Measurements from ENCODE around the gene APBA1.

APBA1 gene

DNA sequence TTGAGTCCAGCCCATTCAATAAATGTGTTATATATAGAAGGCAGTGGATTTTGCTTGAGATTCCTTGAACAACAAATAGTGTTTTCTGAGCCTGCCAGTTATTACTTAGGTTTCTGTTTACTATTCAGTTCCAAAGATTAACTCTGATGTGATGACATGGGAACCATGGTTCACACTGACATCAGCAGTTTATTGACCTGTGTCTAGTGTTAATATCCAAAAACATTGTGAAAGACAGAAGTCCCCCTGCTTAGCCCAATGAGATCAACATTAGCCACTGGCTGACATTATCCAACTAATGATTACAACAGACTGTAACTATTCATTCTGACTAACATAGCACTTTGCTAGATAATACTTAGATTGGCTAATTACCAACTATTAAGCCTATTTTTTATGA is 14.9 kb downstream of the APBA1 start:
- DNase-seq (ENCODE audit: low spot score), result no peak

DNA sequence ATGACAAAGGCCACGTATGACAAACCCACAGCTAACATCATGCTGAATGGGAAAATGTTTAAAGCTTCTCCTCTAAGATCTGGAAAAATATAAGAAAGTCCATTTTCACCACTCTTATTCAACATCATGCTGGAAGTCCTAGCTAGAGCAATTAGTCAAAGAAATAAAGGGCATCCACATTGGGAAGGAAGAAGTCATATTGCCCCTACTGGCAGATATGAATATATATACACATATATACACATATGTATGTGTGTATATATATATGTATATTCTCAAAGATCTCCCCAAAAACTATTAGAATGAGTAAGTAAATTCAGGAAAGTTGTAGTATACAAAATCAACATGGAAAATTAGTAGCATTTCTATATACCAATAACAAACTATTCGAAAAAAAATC is 17.1 kb downstream of the APBA1 start:
- DNase-seq (ENCODE audit: low spot score), result no peak

DNA sequence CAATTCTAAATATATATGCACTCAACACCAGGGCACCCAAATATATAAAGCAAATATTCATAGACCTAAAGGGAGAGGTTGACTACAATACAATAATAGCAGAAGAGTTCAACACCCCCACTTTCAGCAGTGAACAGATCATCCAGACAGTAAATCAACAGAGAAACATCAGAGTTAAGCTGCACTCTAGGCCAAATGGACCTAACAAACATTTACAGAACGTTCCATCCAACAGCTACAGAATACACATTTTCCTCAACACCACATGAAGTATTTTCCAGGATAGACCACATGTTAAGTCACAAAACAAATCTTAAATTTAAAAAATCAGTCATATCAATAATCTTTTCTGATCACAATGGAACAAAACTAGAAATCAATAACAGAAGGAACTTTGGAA is 18.9 kb downstream of the APBA1 start:
- no peak for DNase-seq (ENCODE audit: low spot score)

DNA sequence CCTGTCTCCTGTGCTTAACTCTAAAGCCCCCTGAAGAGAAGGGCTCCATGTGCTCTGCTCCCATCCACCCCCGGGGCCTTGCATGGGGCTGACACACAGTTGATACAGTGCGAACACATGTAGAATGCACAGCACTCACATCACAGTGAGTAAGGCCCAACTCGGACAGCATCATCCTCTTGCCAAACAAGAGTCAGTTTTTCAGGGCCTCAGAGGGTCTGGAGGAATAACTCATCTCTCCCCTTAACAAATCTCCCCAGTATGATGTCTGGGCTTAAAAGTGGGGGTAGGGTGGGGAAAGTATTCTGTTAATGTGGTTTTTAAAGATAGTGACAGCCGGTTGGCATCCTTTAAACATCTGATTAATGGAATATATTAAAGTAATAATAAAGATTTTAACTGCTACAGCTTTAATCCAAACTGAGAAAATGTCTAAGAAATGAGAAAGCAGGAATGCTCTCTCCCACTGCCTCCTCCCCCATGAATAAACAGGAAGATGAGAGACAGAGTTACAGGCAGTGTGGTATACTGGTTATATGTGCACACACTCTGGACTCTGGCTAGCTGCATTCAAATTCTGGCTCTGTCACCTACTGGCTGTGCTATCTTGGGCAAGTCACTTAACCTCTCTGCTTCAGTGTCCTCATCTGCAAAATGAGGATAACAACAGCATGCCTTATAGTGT is 22.5 kb downstream of the APBA1 start:
- DNase-seq (ENCODE audit: low spot score), result no peak

DNA sequence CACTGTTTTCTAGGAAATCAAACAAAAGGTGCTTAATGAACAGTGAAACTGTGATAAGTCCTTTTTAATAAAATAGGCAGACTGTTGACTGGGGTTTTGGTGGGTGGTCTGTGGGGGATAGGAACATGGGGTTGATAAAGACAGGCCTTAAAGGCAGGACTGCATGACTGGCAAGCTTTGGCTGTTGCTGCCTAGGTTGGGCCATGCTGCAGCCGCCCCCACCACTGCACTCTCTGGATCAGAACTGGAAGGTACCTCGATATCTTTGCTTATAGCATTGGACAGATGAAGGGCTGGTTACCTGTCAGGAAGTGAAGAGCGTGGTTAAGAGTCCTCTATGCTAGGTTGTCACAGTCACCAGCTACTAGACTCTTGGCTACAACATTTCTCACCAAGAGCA is 24.4 kb downstream of the APBA1 start:
- DNase-seq (ENCODE audit: low spot score), result no peak

DNA sequence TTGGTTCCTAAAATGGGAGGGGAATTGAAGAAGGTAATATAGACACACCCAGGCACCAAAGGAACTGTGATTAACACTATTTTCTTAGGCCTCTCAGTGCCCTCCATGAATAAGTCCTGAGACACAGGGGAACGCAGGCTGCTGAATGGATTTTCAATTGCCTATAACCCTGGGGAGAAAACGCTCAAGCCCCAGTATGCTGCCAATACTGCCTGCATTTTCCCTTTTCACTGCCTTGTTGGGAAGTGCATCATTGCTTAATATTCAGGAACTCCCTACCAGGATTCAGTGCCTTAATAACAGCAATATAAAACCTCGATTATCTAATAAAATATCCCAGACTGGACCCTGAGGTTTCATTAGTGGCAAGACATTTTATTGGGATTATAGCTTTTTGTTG is 25.4 kb downstream of the APBA1 start:
- DNase-seq (ENCODE audit: low spot score), result no peak

DNA sequence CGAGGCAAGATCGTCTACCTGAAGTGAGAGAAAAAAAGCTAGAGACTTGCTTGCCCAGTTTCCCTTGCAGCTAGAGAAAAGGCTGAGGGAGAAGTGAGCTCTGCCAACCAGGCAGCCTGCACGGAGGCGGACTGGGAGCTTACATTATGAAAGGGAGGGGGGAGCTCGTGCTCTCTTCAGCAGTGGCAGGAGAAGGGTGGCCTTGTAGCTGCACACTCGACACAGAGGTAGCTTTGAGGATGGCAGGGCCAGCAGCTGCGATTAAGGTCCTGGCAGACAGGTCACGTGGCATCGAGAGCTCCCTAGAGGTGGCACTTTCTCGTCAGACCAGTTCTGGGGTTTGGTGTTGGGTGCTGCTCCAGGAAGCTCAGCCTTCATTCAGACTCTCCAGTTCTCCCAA is 26.7 kb downstream of the APBA1 start:
- no peak for DNase-seq (ENCODE audit: low spot score)

DNA sequence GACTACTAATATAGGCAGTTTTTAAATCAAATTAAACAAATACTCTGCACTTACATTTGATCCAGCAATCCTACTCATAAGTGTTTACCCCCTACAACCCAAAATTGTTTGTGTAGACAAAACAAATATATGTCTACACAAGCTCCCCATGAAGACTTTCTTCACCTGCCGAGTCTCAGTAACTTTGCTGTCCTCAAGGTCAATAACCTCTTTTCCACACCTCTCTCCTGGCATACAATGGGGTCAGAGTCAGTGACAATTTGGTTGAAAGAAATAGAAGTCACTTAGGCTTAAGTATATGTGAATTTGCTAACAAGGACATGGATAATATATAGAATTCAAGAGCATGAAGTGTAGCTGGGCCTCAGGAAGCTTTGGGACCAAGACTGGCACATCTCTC is 29.1 kb downstream of the APBA1 start:
- DNase-seq (ENCODE audit: low spot score), result no peak

DNA sequence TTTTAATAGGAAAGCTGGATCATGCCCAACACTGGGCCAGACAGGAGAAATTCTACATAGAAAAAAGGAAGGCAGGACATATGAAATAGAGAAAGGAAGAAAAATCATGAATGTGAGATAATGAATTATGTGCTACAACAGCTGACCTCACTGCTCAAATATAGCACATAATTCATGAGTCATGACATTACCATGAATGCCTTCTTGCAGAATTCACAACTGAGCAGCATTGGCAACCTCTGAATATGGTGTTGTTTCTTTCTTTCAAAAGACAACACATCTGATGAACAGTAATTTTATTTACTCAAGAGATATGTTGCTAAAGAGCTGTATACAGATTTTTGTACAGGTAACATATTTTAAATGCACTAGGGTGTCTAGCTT is 34.4 kb downstream of the APBA1 start:
- DNase-seq (ENCODE audit: low spot score), result no peak

DNA sequence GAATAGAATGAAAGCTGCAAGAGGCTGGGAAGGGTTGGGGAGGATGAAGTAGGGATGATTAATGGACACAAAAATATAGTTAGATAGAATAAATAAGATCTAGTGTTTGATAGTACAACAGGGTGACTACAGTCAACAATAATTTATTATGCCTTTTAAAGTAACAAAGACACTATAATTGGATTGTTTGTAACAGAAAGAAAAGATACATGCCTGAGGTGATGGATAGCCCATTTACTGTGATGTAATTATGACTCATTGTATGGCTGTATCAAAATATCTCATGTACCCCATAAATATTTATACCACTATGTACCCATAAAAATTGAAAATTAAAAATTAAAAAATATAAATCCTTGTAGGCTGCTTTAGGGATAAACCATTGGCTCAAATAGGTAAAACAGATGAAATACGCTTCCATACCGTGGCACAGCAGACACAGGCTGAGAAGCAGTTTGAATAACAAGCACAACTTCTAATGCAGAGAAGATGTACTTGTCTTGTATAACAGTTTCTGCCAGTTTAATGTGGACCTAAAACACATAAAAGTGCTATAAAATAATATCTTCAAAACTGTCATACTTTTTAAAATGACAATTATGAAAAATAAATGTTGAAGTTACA is 34.9 kb downstream of the APBA1 start:
- no peak for DNase-seq (ENCODE audit: low spot score)

DNA sequence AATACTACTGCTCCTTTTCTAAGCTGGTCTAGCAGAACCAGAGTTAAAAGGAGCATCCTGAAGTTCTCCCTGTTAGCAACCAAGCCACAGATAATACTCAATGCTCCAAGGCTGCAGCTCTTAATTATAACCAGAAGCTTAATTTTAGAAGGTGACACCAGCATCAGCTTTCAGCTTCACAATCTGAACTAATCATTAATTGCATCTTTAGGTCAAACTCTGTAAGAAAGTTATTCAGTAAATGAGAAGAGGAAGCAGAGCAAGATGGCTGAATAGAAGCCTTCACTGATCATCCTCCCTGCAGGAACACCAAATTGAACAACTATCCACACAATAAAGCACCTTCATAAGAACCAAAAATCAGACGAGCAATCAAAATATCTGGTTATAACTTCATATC is 38.5 kb downstream of the APBA1 start:
- DNase-seq (ENCODE audit: low spot score), result no peak

DNA sequence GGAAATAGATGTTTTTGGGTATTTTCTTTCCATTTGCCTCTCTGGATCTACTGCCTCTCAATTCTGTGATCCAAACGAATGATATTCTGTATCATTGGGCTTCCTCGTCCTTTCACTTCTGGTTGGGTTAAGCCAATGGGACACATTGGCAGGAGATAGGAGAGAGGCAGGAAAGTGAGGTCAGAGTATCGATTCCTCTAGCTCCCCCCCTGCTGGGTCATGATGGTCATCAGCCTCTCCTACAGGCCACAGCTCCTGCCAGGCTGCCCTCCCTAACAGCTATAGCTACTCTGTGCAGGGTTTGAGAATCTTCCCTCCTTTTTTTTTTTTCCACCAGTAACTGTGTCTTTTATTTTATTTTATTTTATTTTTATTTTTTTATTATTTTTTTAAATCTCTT is 39.4 kb downstream of the APBA1 start:
- DNase-seq (ENCODE audit: low spot score), result no peak

DNA sequence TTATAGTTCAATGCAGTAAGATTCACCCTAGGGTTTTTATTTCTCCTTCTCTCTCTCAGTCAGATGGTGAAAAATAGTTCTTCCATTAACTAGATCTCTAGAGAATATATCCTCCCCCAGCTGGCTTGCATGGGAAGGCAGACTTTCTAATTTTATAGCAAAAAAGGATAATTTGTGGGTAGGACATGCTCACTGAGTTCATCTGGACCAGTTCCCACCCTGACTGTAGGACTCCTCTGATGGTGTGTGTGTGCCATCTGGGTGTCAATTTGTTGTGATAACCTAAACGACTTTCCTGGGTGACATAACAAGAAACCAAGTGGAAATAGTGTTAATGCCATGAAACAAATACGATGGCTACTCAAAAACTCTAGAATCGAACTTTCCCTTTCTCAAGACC is 44.9 kb downstream of the APBA1 start:
- no peak for DNase-seq (ENCODE audit: low spot score)

DNA sequence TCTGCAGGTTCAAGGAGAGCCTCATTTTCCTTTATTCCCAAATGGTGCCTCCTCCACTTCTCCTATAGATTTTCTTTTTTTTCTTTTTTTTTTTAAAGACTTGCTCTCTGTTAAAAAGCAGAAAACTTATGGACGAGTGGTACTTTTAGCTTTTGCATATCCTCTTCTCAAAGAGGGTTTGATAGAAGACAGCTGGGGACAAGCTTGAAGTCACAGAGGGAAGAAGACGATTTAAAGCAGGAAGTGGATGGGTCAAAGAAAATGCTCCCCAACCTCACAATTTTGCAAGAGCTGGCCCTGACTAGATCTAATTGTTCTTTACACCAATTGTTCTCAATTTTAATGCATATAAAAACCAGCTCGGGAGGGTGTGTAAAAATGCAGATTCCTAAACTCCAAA is 48.9 kb downstream of the APBA1 start:
- no peak for DNase-seq (ENCODE audit: low spot score)

DNA sequence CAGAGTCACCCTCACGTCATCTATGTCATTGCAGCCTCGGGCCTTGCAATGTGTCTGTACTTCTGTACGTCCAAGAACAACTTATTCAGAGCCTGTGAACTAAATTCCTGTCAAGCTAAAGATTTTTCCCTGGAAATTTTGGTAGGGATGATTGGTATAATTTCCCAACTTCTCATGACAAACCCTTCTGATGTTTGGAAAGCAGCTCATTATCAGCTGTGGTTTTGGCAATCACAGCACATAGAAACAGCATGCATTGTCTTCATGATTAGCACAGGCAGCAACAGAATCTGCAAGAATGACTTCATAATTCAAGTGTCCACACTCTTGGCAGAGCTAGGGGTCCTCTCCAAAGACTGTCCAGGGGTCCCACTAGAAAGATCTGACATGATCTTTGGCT is 49.5 kb downstream of the APBA1 start:
- DNase-seq (ENCODE audit: low spot score), result no peak

DNA sequence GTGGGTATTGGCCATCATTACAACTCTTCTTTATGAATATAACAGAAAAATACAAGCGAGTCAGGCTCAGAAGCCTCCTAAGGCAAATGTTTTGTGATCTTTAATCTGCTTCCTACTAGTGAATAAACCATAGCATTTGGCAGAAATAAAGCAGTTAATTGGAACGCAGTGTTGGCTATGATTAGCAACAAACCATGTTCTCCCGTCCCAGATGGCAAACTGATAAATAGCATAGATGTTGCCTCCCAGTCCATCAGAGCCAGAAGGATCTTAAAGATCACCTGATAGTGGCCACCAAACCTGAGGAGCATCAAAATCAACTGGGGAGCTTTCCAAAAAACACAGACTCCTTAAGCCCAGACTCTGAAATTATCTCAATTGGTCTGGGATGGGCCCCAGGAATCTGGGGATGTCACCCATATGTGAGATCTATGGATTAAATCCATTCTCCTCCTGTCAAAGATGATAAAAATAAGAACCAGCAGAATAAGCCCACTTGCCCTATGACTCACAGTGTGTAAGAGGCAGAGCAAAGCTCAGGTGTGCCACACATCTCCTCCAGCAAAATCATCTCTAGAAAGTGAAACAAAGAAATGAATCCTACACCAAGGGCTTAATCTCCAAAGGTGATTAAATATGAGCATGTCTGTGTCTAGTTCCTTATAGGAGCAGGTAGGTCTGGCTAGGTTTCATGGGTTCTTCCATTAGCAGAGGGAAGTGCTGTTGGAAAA is 50.3 kb downstream of the APBA1 start:
- DNase-seq (ENCODE audit: low spot score), result no peak

DNA sequence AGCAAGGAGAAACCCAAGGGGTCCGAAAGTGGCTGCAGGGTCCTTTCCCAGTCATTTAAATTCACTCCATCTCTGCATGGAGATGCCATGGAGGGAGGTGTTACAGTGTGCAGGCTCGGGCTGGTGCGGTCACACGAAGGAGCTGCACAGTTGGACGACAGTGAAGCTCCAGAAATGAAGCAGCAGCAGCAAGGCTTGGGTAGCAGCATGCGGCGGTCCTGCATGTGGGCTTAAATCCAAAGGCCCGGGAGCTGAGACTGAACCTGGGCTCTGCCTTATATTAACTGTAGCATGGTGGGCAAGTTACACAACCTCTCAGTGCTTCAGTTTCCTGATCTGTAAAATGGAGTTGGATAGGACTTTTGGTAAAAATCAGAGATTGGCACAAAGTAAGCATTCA is 51.4 kb downstream of the APBA1 start:
- DNase-seq (ENCODE audit: low spot score), result no peak

DNA sequence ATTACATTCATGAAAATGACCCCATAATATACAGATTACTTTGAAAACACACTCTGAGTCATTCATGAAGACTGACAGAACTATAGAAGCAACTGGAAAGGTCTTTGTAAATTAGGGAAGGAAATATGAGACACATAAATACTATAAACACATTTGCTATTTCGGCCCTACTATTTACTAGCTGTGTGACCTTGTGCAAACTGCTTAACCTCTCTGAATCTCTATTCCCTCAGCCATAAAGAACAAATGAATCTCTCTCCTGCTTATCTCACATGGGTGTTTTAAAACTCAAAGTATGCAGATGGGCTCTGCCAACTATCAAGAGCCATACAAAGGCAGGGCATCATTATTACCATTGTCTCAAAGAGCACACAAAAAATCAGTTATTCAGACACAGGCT is 52.9 kb downstream of the APBA1 start:
- no peak for DNase-seq (ENCODE audit: low spot score)

DNA sequence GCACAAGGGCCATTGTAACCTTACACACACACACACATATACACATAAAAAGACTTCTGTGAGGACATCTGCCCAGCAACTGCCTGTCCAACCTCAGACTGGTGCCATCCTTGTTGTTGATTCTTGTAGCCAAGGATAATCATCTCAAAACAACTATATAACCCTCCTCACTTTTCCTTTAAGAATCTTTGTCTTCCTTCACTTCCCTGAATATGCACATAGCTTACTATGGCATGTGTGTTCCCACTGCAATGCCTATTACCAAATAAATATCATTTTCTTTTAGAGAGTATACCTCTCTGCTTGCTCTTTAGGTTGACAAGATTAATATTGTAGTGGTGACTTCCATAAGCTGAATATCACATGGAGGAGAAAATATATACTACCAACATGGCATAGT is 55.2 kb downstream of the APBA1 start:
- no peak for DNase-seq (ENCODE audit: low spot score)

DNA sequence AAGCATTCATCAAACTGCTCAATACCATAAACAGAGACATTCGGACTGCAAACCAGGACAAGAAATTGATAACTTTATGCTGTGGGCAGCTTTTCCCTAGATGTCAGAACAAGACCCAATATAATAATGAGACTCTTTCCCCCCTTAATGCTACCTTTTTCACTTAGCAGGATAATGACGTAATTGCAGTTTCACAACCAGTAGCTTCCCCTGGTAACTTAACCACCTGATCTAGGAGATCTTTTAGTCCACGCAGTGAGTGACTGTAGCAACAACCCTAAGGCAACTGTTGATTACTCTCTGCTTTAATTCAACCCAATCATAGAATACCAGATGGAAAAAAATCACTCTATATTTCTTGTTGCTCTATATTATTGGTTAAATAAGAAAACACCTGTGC is 56.3 kb downstream of the APBA1 start:
- no peak for DNase-seq (ENCODE audit: low spot score)

DNA sequence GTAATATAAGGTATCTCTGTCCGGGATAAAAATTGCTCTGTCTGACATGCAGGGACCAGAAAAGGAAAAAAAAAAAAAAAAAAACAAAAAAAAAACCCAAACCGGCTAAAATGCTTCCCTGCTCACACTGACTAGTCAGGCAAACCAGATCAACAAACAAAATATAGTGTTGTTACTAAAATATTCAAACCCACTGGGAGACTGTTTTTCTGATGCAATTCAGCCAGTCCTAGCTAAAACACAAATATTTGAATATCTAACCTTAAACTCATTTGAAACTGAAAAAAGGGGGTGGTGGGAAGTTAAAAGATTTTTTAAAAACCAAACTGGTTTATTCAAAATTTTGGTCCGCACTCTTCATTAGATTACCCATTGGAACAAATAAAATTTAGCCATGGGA is 61.0 kb downstream of the APBA1 start:
- DNase-seq (ENCODE audit: low spot score), result no peak

DNA sequence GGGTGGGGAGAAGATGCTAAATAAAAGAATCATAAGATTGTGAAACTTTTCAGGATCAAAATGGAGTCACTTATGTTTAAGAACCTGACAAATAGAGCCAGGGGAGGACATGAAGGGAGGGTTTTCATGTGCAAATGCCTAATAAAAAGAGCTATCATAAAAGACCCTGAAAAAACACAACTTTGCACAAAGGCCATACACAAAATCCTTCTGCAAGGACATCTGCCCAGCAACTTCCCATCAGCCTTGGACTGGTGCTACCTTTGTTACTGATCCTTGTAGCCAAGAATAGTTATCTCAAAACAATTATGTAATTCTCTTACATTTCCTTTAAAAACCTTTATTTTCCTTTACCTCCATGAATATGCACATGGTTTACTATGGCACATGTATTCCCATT is 63.0 kb downstream of the APBA1 start:
- DNase-seq (ENCODE audit: low spot score), result no peak

DNA sequence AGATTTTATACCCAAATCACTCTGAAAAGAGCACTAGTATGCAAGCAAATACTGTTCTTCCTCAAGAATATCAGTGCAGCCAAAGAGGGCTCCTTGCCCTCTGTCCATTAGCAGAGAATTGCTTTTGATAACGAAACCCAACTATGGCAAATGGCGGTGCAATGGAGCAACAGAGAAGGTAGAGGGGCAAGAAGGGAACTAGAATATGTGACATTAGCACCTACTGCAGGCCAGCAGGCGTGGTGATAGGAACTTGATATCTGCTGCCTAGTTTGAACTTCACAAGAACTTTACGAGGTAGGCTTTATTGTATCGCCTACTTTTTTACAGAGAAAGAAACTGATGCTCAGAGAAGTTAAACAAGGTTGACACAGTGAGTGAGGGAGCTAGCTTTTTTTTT is 66.1 kb downstream of the APBA1 start:
- no peak for DNase-seq (ENCODE audit: low spot score)

DNA sequence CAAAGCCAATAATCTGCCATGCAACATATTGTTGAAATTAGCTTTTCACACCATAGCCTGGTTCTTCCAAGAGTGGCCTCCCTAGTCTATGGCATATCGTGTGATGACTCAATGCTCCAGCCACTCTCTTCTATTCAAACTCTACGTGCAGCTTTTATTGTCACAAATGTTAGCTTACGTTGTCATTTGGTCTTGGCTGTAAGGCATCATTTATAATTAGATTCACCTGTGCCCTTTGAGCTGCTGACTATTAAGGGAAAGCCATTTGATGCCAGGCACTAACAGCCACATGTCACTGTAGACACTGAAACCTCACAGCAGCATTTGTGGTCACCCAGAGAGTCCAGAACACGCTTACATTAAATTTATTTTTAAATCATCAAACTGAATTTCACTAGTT is 66.8 kb downstream of the APBA1 start:
- no peak for DNase-seq (ENCODE audit: low spot score)

Data from CD4-positive, alpha-beta T cell treated with Interleukin-6 at 100 ng/mL for 8 hours (primary cell).